NOMO-1 (cell line): ENCODE data around the gene BLOC1S1.
A peak's percentile ranks its signal among the peaks of the same experiment; 100 is the strongest.
"Not testable (repeated sequence)": the region's sequence is repeated elsewhere in the genome, so short reads cannot be mapped to it uniquely, and the experiment has no call there.

ENCODE experiments used
- DNase-seq, 2 experiments: peaks; one replicate each; lab custom pipeline; 2025; ENCODE audit not compliant: unreplicated experiment in 2 of 2; lab: John Stamatoyannopoulos, UW

Gene BLOC1S1

DNA sequence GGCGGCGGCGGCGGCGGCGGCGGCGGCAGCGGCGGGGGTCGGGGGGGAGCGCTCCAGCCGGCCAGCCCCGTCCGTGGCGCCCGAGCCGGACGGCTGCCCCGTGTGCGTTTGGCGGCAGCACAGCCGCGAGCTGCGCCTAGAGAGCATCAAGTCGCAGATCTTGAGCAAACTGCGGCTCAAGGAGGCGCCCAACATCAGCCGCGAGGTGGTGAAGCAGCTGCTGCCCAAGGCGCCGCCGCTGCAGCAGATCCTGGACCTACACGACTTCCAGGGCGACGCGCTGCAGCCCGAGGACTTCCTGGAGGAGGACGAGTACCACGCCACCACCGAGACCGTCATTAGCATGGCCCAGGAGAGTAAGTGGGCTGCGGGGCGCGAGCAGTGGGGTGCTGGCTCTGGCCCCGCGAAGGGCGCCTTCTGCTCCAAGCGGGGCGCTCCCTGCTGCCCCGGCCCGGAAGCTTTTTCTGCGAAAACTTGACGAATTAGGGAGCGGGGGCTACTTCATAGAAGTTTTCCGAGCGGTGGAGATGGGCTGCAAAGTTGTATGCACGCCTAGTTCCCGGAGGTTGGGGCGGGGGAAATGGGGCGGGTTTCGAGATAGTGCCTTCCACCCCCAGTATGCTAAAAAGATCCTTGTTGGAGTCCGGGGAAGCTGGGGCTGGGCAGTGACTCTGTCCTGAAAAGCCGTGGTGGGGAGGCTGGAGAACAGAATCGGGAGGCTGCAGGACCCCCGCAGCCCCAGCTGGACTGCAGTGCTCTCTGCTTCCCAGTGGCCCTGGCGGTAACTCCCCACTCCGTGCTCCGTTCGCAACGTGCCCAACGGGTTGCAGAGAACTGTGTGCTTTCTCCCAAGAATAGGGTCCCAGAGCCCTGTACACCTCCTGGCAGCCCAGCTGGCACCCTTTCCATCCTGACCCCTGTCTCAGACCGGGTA lies 27.8 kb downstream of the BLOC1S1 start:
- peak; percentile 53 to 69 for DNase-seq

DNA sequence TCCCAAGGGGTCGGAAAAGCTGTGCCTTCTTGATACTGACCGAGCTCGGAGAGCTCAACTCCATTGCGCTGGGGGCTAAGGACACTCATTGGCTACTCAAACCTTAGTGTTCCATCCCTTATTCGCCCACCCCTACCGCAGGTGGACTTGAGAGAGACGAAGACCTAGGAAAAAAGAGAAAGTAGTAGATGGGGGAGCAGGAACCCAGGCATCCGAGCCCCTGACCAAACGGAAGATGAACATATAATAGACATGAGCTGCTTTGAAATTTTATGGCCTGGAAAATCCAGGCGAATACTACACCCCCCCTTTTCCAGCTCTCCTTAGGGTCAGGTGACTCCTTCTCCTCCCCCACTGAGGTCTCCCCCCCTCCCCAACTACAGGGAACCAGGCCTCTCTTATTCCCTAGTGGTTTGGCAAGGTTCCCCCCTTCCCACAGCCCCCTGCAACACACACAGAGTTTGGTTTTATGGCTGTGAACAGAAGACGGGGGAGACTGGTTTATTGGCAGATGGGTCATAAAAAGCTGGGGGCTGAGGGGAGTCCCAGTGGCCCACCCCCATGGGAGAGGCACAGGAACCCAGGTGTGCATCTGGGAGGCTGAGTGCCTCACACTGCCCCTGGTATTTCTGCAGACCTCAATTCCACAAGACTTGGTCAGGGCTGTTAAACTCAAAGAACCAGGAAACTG lies 28.6 kb downstream of the BLOC1S1 start:
- DNase-seq, result no peak

DNA sequence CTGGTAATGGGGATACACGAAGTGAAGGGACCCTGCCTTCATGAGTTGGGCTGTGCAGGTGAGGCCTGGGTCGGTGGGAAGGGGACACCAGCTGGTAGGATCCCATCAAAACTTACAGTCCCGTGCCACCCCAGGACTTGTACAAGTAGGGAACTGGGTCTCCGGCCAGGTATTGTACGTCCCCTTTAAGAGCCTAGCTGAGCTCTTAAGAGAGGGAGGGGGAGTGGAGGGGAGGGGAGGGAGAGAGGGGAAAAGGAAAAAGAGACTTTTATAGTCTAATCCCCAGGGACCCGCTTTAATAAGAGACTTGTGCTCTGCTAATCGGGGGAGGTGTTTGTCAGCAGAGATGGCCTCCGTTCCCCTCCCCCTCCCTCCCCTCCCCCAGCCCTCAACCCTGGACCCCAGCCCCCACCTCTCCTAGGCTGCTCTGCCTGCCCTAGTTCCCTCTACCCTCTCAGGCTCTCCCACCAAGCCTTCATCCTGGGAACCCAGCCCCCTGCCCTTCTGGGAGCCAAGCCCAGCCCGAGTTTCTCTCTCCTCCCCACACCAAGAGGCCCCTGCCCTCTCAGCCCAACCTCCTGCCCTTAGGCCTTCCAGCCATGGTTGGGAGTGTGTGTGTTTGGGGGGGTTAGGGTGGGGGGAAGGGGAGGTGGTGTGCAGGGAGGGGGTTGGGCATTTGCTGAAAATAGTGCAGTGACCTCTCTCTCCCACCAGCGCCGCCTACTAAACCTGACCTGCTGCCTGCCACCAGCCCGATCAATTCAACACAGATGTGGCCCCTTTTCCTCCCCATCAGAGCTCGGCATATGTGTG lies 29.7 kb downstream of the BLOC1S1 start:
- DNase-seq, result no peak

DNA sequence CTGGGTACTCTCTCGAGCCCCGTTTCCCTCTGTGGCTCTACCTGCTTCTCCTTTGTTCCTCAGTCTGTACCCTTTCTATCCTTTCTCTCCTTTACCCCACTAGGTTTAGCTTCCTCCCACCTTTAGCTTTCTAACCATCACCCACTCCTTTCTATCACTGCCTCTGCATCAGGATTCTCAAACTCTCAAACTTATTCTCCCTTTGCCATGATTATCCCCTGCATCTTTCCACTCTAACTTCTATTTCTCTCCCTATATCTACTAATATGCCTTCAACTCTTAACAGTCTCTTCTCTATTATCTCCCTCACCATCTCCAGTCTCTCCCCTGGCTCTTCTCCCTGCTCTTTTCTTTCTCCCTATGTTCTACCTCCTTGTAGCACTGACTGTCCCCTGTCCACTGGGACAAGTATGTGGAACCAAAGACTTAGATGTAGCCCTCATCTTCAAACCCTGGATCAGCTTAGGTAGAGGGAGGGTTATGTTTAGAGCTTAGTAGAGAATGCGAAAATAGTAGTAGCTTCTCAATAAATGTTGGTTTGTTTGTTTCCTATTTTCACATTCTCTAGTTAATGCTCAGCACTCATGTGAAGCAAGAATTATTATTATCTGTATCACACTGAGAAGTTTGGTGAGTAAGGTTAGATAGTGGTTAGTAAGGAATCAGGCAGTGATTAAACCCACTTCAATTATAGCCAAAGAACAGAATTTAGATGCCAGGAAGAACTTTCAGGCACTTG lies 30.5 kb downstream of the BLOC1S1 start:
- no peak for DNase-seq

DNA sequence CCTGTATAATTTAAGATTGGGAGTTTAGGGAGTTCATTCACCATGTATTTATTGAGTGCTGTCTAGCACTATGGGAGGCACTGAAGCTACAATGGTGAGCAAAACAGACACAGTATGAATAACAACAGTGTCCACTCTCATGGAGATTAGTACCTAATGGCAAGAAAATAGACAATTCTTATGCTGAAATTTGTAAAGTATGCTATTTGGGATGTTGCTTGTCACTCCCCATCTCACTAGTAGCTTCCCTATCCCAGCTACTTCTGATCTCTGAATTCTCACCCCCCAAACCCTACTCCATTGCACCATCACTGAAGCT lies 31.0 kb downstream of the BLOC1S1 start:
- no peak for DNase-seq

DNA sequence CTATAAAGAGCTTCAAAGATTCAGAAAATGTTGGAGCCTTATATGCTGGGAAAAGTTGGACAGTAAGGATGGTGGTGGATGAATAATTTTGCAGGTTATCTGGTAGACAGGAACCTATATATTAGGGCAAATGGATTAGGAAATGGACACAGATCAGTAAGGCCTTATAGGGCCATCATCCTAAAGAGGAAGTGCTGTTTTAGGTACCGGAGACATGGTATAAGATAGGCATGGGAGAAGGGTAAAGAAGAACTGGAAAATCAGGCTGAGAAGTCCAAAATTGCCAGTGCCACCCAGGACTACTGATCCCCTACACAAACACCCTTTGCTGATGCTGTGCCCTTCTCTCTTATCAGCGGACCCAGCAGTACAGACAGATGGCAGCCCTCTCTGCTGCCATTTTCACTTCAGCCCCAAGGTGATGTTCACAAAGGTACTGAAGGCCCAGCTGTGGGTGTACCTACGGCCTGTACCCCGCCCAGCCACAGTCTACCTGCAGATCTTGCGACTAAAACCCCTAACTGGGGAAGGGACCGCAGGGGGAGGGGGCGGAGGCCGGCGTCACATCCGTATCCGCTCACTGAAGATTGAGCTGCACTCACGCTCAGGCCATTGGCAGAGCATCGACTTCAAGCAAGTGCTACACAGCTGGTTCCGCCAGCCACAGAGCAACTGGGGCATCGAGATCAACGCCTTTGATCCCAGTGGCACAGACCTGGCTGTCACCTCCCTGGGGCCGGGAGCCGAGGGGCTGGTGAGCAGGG lies 32.6 kb downstream of the BLOC1S1 start:
- DNase-seq, result no peak

DNA sequence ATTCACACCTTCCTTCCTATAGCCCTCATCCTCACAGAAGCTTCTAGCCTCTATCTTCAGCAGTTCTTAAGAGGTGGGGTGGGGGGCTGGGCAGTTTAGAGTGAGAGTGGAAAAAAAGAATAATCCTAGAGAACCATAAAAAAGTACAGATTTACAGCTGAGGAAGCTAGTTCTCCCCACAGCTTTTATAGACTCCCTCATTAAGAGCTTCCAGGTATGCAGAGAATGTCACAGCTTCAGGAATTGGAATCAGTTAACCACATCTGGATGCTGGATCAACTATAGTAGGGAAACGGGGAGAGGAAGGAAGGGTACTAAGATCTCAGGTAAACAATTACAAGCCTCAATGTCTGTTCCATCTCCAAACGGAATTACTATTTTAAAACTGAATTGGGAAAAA lies 39.4 kb downstream of the BLOC1S1 start:
- DNase-seq, result no peak

DNA sequence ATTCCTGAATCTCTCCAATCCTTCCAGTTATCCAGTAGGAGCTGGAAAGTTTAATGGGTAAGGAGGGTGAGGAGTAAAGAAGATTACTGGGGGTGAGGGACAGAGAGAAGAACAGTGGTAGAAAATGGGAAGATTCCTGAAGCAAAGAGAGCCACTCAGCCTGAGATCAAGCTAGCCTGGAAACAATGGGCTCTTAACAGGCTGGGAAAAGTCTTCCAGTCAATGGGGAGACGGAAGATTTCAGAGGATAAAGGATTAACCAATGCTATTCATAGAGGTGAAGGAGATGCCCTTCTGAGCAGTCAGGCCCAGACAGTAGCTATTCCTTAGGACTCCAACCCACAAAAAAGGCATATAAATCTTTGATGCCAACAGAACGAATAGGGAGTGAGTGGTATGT lies 41.9 kb downstream of the BLOC1S1 start:
- no peak for DNase-seq

DNA sequence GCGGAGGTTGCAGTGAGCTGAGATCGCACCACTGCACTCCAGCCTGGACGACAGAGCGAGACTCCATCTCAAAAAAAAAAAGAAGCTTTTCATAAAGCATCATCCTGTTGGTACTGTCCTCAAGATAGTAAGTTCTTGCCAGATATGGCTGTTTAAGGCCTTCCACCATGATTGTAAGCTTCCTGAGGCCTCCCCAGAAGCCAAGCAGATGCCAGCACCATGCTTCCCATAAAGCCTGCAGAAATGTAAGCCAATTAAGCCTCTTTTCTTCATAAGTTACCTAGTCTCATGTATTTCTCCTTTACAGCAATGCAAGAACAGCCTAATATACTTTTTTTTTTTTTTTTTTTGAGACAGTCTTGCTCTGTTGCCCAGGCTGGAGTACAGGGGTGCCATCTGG lies 42.7 kb downstream of the BLOC1S1 start:
- not testable (repeated sequence) for DNase-seq

DNA sequence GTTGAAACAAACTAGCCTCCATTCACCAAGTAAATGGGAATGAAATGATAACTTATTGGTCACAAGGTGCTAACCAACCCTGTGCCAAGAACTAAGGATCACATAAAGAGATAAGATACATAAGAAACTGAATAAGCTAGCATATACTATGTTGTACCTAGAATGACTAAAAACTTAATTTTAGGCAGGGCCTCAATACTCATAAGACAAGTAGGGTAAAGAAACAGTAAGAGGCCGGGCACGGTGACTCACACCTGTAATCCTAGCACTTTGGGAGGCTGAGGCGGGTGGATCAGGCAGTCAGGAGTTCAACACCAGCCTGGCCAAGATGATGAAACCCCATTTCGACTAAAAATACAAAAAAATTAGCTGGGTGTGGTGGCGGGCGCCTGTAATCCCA lies 44.8 kb downstream of the BLOC1S1 start:
- no peak for DNase-seq

DNA sequence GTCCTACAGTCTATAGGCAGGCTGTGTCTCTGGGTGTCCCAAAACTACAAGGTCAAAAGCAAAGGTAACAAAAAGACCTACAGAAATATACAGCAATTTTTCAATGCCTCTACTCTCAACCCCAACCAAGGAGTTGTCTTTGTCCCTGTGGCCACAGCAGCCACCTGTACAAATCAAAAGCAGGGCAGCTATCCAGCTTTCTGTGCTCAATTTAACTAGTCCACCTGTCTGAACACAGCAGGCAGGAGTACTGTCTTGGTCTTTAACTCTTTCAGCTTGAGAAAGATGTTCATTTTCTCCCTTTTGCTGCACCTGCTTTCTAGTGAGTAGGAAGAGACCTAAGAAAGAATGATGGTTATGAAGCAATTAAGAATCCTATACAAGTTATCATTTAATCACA lies 46.8 kb downstream of the BLOC1S1 start:
- no peak for DNase-seq

DNA sequence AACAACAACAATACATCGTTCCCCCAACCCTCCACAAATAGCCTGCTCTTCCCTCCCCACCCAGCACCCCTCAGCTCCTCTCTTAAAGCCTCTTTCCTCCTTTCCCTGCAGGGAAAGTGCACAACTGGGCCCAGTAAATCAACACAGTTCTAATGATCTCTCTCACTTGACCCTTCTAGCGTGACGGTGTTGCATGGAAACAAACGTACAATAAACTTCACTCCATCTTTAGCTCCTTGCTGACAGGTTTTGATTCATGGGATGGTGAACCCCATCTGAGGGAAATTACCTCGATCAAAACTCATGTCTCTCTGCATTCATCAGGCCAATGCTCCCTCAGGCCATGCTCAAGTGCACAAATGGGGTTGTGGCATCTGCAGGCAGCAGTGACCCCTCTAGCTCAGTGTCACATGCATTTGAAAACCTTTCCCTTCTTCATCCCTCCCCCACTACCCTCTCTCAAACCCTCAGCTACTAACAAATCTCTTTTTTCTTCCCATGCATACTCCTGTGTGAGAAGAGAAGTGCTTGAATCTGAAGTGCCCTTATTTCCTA lies 50.0 kb downstream of the BLOC1S1 start:
- DNase-seq, result no peak

DNA sequence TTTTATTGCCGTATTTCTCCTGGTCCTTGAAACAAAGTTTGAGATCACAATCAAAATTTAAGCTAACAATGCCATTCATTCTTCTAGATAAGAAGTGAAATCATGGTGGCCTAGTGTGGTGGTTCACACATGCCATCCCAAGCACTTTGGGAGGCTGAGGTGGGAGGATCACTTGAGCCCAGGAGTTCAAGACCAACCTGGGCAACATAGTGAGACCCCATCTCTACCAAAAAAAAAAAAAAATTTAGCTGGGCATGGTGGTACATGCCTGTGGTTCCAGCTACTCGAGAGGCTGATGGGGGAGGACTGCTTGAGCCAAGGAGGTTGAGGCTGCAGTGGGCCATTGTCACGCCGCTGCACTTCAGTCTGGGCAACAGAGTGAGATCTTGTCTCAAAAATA lies 51.3 kb downstream of the BLOC1S1 start:
- no peak for DNase-seq
